Stomach smooth muscle (tissue), 2 donors: ENCODE data around the gene KAT2B.
"Not testable (repeated sequence)": the region's sequence is repeated elsewhere in the genome, so short reads cannot be mapped to it uniquely, and the experiment has no call there.

Source experiments
- H3K27ac ChIP-seq: one replicate; pipeline ENCODE4 v1.7.0; 2013; ENCODE audit warnings: mild to moderate bottlenecking, low read length, inconsistent platforms
- H3K27me3 ChIP-seq, 2 donors: one replicate each; pipeline ENCODE4 v1.7.0; 2013; ENCODE audit warnings: low read length in 2 of 2; ENCODE audit not compliant: insufficient read depth in 2 of 2, control insufficient read depth in 1 of 2
- H3K36me3 ChIP-seq, 2 donors: one replicate each; pipeline ENCODE4 v1.7.0; 2013; ENCODE audit warnings: low read length in 2 of 2; ENCODE audit not compliant: control insufficient read depth in 2 of 2, insufficient read depth in 2 of 2
- H3K4me1 ChIP-seq: one replicate; pipeline ENCODE4 v1.7.0; 2013; ENCODE audit warnings: low read length; ENCODE audit not compliant: control insufficient read depth, insufficient read depth
- H3K4me3 ChIP-seq, 2 donors: one replicate each; pipeline ENCODE4 v1.7.0; 2013; ENCODE audit warnings: low read length in 2 of 2
- H3K9ac ChIP-seq, 2 donors: one replicate each; pipeline ENCODE4 v1.7.0; 2013; ENCODE audit warnings: low read length in 2 of 2, mild to moderate bottlenecking in 1 of 2
- H3K9me3 ChIP-seq, 2 donors: one replicate each; pipeline ENCODE4 v1.7.0; 2013; ENCODE audit warnings: low read length in 2 of 2; ENCODE audit not compliant: control insufficient read depth in 2 of 2
- donor health status: healthy.
- donor health status: Pancreatic carcinoma.

Gene KAT2B

DNA sequence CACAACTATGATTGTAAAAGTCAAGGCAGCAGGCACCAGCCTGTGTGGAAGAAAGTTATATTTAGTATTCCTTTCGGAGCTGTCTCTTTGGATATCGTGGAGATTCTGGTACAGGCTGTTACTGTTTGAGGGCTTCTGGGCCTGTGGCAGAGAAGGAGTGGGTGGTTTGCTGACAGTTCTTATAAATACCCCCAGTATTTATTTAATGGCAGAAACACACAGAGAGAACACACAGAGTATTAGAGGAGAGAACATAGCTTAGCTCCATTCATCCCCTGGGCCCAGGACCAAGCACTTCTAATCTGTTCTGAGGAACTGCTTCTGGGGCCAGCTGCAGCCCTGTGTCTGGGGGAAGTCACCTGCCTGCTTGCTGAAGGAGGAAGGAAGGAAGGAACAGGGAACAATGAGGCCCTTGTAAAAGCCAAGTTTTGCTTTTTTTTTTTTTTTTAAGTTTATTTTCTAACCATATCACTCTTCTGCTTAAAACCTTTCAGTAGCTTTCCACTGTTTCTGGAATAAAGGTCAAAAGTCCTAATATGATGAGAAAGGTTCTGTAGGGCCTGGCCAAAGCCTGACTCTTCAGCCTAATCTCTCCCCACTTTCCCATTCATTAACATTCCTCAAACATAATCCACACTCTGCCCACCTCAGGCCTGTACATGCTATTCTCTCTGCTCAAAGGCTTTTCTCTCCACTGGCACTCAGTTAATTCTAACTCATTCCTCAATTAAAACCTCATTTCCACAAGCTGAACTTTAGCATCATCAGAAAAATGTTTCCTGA is 16.4 kb upstream of the KAT2B start:
- Histone ChIP-seq H3K9ac (peak overlapping the region in 1 of 2 donors; percentile 42), H3K9me3 (no peaks in the 10 kb centered on the region), H3K4me1 (peaks cover 14% of the 10 kb centered on the region), H3K27me3 (no peaks in the 10 kb centered on the region), H3K4me3 (peak overlapping the region in 1 of 2 donors; percentile 3), H3K27ac (peak overlapping the region; percentile 69), H3K36me3 (no peaks in the 10 kb centered on the region)

DNA sequence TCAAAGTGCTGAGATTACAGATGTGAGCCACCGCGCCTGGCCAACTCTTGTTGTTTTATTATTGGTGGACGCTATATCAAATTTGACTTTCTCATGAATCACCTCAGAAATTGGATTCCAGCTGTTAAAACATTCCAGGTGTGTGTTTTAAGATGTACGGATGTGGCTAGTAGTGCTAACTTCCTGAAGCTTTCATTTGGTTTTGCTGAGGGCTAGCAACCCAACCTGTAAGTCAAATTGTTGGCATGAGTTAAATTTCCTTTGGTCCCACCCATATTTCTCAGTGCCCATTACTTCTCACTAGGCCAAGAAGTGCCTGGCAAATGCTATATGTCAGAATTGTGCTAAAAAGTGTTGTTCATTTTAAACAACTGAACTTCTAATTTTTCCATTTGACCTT is 13.1 kb upstream of the KAT2B start:
- Histone ChIP-seq H3K9me3 (no peaks in the 10 kb centered on the region), H3K4me1 (peaks cover 14% of the 10 kb centered on the region), H3K4me3 (no peak overlapping the region), H3K36me3 (no peaks in the 10 kb centered on the region), H3K27ac (no peak overlapping the region), H3K9ac (no peak overlapping the region), H3K27me3 (no peaks in the 10 kb centered on the region)

DNA sequence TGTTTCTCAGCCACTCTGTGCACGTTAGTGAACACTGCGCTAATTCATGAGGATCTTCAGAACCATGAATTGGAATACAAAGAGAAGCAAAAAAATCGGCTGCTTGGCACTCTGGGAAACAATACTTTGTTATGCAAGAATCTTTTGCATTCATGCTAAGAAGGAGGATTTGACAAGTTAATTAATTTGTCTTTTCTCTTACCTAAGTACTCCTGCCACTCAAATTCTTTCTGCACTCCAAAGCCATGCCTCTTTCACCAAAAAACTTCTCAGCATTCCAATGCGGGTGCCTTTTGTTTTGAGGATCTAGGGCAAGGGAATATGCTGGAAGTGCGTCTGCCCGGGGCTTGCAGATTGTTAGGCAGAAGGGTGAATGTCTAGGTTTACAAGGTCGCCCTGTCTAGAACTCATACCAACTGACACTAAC is 11.3 kb upstream of the KAT2B start:
- H3K4me1 ChIP-seq = peaks cover 3% of the 10 kb centered on the region
- H3K9me3 ChIP-seq = no peaks in the 10 kb centered on the region
- no peaks in the 10 kb centered on the region for H3K27me3 ChIP-seq
- H3K9ac ChIP-seq = no peak overlapping the region
- H3K27ac ChIP-seq = no peak overlapping the region
- H3K36me3 ChIP-seq = no peaks in the 10 kb centered on the region
- H3K4me3 ChIP-seq = no peak overlapping the region

DNA sequence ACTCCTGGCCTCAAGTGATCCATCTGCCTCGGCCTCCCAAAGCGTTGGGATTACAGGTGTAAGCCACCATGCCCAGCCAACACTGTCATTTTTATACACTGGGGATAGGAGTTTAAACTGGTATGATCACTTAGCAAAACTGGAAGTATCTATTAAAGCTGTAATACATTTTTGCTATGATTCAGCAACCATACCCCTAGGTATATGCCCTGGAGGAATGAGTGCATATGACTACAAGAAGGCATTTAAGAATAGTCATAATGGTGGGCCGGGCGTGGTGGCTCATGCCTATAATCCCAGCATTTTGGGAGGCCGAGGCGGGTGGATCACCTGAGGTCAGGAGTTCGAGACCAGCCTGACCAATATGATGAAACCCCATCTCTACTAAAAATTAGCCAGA is 8.3 kb upstream of the KAT2B start:
- H3K36me3 ChIP-seq, H3K27ac ChIP-seq, H3K27me3 ChIP-seq, H3K4me3 ChIP-seq, H3K9ac ChIP-seq, H3K9me3 ChIP-seq, H3K4me1 ChIP-seq: not testable (repeated sequence)

DNA sequence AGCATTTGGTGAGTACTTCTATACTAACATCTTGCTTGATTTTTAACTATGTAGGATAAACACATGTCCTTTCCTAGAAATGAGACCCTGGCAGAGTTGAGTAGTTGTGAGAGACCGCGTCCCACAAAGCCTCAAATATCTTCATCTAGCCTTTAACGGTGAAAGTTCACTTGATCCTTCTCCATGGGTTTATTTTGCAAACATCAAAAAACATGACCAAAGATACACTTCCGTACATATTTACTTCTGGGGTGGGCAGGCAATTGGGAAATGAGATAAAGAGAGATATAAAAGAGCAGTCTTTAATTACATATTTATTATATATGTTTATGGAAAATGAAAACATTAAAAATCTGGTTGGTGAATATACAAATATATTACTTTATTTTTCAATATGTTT is 5.2 kb upstream of the KAT2B start:
- no peaks in the 10 kb centered on the region for H3K27me3 ChIP-seq
- peaks cover 15% of the 10 kb centered on the region for H3K4me1 ChIP-seq
- H3K9ac ChIP-seq = no peak overlapping the region
- H3K4me3 ChIP-seq = no peak overlapping the region
- no peak overlapping the region for H3K27ac ChIP-seq
- no peaks in the 10 kb centered on the region for H3K9me3 ChIP-seq
- H3K36me3 ChIP-seq = no peaks in the 10 kb centered on the region

DNA sequence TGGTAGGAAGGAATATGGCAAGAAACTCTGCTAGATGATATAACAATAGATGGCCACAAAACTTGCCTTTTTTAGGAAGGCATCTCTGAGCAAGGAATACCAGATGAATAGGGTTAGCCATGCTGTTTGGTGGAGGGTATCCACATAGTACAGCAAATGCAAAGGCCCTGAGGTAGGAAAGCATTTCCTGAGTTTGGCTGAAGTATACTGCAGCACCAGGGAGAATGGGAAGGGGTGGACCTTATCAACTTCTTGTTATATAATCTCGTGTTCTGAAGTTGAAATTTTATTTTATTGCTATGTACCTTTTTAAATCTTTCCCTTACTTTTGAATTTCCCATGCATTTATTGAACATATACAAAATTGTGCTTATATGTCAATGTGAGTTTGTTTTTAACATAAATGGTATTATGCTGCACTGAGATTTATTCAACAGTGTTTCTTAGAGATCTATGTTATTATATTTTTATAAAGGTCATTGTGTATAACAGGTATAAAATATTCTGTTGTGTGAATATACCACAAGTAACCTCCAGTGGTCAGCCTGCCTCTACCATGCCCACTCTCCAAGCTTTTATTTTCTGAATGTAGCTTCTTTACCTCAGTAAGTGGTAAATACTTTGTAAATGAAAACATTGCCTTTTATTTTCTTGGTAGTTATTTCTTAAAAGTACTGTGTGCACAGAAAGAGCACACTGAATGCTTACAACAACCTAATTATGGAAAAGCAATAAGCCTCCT is 2.8 kb upstream of the KAT2B start:
- Histone ChIP-seq H3K27me3 (no peaks in the 10 kb centered on the region), H3K36me3 (no peaks in the 10 kb centered on the region), H3K27ac (no peak overlapping the region), H3K4me1 (peaks cover 28% of the 10 kb centered on the region), H3K4me3 (peak overlapping the region in 1 of 2 donors; percentile 29), H3K9ac (peak overlapping the region in 1 of 2 donors; percentile 1), H3K9me3 (no peaks in the 10 kb centered on the region)

DNA sequence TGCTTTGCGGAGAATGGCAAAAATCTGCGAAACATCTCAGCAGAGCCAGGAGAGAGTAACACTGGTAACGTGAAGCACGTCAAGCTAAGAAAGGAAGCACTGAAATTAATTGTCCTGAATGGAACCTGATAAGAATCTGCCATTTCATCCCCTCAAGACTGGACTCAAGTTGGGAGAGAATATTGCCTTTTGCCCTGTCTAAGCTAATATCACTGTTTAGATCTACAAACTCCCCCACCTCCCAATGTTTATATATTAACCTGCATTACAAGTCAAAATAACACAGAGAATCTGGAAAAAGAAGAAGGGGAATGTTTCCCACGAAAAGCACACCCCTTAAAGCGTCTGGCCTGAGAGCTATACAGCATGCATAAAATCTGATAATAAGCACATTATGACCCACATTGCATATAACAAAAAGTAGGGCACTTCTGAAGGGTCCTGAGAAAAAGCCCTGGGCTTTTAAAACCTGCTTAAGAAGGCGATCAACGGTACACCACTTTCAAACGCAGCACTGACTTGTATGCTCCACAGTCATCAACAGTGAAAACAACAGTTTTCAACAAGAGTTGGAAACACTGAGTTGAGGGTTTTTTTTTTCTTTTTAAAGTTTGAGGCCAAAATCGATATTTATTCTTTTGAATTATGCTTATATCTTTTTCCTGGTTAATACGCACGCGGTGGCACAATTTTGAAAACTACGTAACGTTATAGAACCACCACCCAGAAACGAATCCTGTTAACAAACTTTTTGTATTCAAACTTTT is 1.4 kb upstream of the KAT2B start:
- Histone ChIP-seq H3K36me3 (no peaks in the 10 kb centered on the region), H3K4me3 (peak overlapping the region; percentile 74 to 85), H3K9ac (peak overlapping the region; percentile 78 to 80), H3K9me3 (no peaks in the 10 kb centered on the region), H3K4me1 (peaks cover 41% of the 10 kb centered on the region), H3K27ac (peak overlapping the region; percentile 82), H3K27me3 (no peaks in the 10 kb centered on the region)

DNA sequence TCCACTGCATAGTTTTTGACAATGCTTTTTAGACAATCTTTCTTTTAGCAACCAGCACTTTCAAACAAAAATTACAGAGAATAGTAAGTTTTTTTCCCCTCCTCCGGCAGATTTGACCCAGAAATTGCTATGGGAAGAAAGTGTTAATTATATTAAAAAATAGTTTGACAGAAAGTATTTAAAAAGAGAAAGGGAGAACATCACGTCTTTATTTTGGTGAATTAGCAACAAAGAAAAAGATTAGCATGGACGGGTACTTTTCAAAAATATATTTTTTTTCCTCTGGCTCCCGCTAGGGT is 831 bp upstream of the KAT2B start:
- Histone ChIP-seq H3K9ac (peak overlapping the region; percentile 78 to 80), H3K9me3 (no peaks in the 10 kb centered on the region), H3K4me3 (peak overlapping the region; percentile 74 to 85), H3K27me3 (no peaks in the 10 kb centered on the region), H3K27ac (peak overlapping the region; percentile 82), H3K36me3 (no peaks in the 10 kb centered on the region), H3K4me1 (peaks cover 41% of the 10 kb centered on the region)

DNA sequence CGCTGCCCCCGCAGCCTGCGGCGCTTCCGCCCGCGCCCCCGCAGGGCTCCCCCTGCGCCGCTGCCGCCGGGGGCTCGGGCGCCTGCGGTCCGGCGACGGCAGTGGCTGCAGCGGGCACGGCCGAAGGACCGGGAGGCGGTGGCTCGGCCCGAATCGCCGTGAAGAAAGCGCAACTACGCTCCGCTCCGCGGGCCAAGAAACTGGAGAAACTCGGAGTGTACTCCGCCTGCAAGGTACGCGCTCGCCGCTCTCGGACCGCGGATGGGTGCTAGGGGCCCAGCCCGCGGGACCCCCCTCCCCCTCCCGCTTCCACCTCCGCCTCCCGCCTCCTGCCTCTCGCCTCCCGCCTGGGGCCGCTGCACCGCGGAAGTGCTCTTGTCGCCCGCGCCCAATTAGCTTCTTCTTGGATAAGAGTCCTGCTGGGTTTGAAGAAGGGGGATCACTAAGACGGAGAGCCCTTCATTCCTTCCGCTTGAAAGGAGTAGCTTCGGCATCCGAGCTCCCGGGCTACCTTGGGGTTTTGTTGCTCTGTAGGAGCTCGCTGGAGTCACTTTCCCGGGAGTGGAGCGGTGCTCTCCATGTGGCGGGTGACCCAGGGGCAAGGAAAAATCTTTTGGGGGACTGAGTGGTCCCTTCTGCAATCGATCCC is 426 bp downstream of the KAT2B start:
- H3K9ac ChIP-seq = peak overlapping the region; percentile 62 to 80
- H3K27ac ChIP-seq = peak overlapping the region; percentile 58
- no peaks in the 10 kb centered on the region for H3K27me3 ChIP-seq
- H3K9me3 ChIP-seq = no peaks in the 10 kb centered on the region
- peaks cover 41% of the 10 kb centered on the region for H3K4me1 ChIP-seq
- H3K36me3 ChIP-seq = no peaks in the 10 kb centered on the region
- H3K4me3 ChIP-seq = peak overlapping the region; percentile 91 to 94

DNA sequence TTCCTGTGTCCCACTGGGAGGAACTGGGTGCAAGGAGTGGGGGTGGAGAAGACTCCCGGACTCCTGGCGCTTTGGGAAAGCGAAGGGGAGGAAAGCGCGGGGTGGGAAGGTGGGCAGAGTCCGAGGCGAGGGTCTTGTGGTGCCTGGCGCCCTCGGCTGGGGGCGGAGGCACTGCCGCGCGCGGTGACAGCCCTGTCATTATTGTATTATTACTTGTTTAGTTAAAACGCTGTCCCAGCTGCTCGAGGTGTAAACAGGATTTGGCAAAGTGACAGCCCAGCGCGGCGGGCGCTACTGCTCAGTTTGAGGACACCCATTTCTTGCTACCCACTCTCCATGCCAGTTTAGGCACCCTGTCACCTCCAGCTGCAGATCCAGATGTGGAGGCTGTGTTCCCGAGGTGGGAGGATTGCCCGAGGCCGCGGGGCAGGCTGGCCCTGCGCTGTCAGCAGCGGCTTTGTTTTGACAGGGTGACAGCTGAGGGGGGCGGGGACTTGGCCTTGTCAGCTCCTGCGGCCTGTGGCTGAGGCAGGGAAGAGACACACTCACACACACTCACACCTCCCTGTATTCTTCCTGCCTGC is 1.0 kb downstream of the KAT2B start:
- no peaks in the 10 kb centered on the region for H3K9me3 ChIP-seq
- H3K9ac ChIP-seq = peak overlapping the region; percentile 62 to 80
- H3K27ac ChIP-seq = peak overlapping the region; percentile 58
- H3K4me1 ChIP-seq = peaks cover 41% of the 10 kb centered on the region
- peak overlapping the region; percentile 91 to 94 for H3K4me3 ChIP-seq
- H3K36me3 ChIP-seq = no peaks in the 10 kb centered on the region
- no peaks in the 10 kb centered on the region for H3K27me3 ChIP-seq
